H1 (cell line): ENCODE data around the gene NDUFA8.

Experiments
- CTCF ChIP-seq, 3 experiments: IDR thresholded peaks; 1 replicate in 2 of 3; 2 replicates in 1 of 3; pipeline versions ENCODE4 v1.5.1 to v1.6.1; 2011; ENCODE audit warnings: low read length in 3 of 3, mild to moderate bottlenecking in 3 of 3, inconsistent platforms in 2 of 3, low read depth in 1 of 3, moderate library complexity in 1 of 3; ENCODE audit not compliant: insufficient read depth in 1 of 3; ENCODE audit errors: control extremely low read depth in 1 of 3
- POLR2A ChIP-seq, 2 experiments: IDR thresholded peaks; 1 replicate in 1 of 2; 2 replicates in 1 of 2; pipeline ENCODE4 v1.6.1; 2011; ENCODE audit warnings: low read depth in 2 of 2, low read length in 2 of 2, mild to moderate bottlenecking in 2 of 2; ENCODE audit errors: control extremely low read depth in 1 of 2

- TF ChIP-seq CTCF (IDR thresholded peaks at IDR 0.05; ENCODE audit: control extremely low read depth in 1 of 3, insufficient read depth in 1 of 3, low read depth in 1 of 3, low read length in 3 of 3) (no peak), POLR2A (IDR thresholded peaks at IDR 0.05; ENCODE audit: control extremely low read depth in 1 of 2, low read depth in 2 of 2, low read length in 2 of 2) (no peak)
Observed at GRCh38 chr9:122143876-122144405, 15.6 kb downstream of the NDUFA8 start.
